H1 (cell line): ENCODE data around the gene GHRH. TPM values are rescaled to one million over a fixed set of nuclear protein-coding genes. Genes with fewer than 3 reads are reported as not detected.

Experiments
- CBX5 ChIP-seq: fragments of 300-800, 300-1000 bp; sonication (generic); IDR thresholded peaks from 2 replicates; pipeline ENCODE4 v1.7.1; 2016; ENCODE audit warnings: antibody characterized with exemption, low read length, low read depth
- CHD7 ChIP-seq: fragments of 300-600 bp; sonication (generic); IDR thresholded peaks from 2 replicates; pipeline ENCODE4 v1.7.1; 2012; ENCODE audit warnings: low read length, moderate library complexity, mild to moderate bottlenecking, inconsistent platforms; ENCODE audit not compliant: insufficient replicate concordance
- CTBP2 ChIP-seq: IDR thresholded peaks from 2 replicates; pipeline ENCODE4 v1.7.0; 2011; ENCODE audit warnings: borderline replicate concordance, mild to moderate bottlenecking, moderate library complexity, mixed read lengths, low read length; ENCODE audit not compliant: insufficient read depth, insufficient read length
- SRF ChIP-seq: IDR thresholded peaks from 2 replicates; pipeline ENCODE4 v1.6.1; 2011; ENCODE audit warnings: mild to moderate bottlenecking, low read depth, low read length, moderate library complexity
- YY1 ChIP-seq: IDR thresholded peaks from 2 replicates; pipeline ENCODE4 v1.6.1; 2011; ENCODE audit warnings: low read depth, mild to moderate bottlenecking, low read length
- polyA plus RNA-seq, 7 experiments: library from polyadenylated mRNA; depleted of rRNA in 3 of 7; stranded (reverse) in 5 of 7; unstranded in 2 of 7; fragments of >200 nt in 5 of 7; fragments of 200-250 nt in 2 of 7; gene quantifications; 1 replicate in 5 of 7; 2 replicates in 1 of 7; 4 replicates in 1 of 7; pipeline versions ENCODE4 v1.2.1 to v1.2.3, GENCODE V29; 2011 to 2013; ENCODE audit warnings: missing spikeins in 2 of 7, mixed read lengths in 2 of 7
- total RNA-seq: library from RNA; stranded (reverse); fragmentation: NEBNext Ultra II Directional; extraction: Animal tissue kit (Norgen Biotek cat#: 25700); gene quantifications from 2 replicates; pipeline ENCODE4 v1.2.1, GENCODE V29; 2021

The GHRH gene
- total and polyA plus RNA-seq, 2 of the 8 experiments (the other 6 are each of a cell fraction or from before 2014, with no cell fraction given) = not detected

DNA sequence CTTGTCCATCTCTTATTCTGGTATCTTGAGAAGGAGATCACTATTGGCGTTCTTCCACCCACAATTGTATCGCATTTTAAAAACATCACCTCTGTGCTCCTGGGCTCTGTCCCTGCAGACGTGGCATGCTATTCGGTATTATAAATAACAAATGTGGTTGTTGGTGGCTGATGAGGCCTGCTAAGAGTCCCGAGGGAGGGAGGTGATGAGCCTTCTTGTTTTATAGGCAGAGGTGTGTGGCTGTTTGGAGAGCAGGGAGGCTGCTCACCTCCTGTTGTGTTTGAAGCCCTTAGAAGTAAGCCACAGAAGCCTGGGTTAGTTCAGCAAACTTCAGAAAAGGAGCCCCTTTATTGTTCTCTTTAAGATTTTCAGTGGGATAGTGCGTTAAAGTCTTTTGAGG, 43.5 kb upstream of the GHRH start (continued):
- TF ChIP-seq CHD7 (no peak), CBX5 (no peak), CTBP2 (no peak), YY1 (no peak), SRF (no peak)
